ENCODE data around the gene TAS2R13.

The TAS2R13 gene

GRCh38 chr12:10909462-10909861 lies at the start of gene TAS2R13:
TAS2R13 (minus strand) TSS chr12:10909562; CDS start chr12:10909298, 264 bp downstream.
- DNase-seq (ENCODE audit: low read depth in 2 of 2) = no peak

- peak; percentile 62 to 65 for DNase-seq (ENCODE audit: low read depth in 2 of 2)
Observed at GRCh38 chr12:10957741-10958140, 48.4 kb upstream of the TAS2R13 start.

GRCh38 chr12:10956085-10956484 lies 46.7 kb upstream of the TAS2R13 start:
- DNase-seq (ENCODE audit: low read depth in 2 of 2) = no peak

GRCh38 chr12:10952645-10953044 lies 43.3 kb upstream of the TAS2R13 start:
- DNase-seq (ENCODE audit: low read depth in 2 of 2) = no peak

GRCh38 chr12:10943167-10943566 lies 33.8 kb upstream of the TAS2R13 start:
- DNase-seq (ENCODE audit: low read depth in 2 of 2) = no peak

- no peak for DNase-seq (ENCODE audit: low read depth in 2 of 2)
Observed at GRCh38 chr12:10941916-10942607, 32.7 kb upstream of the TAS2R13 start.

GRCh38 chr12:10941369-10941768 lies 32.0 kb upstream of the TAS2R13 start:
- DNase-seq (ENCODE audit: low read depth in 2 of 2) = no peak

GRCh38 chr12:10940389-10940788 lies 31.0 kb upstream of the TAS2R13 start:
- peak; percentile 22 to 26 for DNase-seq (ENCODE audit: low read depth in 2 of 2)

GRCh38 chr12:10939163-10939562 lies 29.8 kb upstream of the TAS2R13 start, which contains the start of gene TAS2R14:
TAS2R14 (minus strand) TSS chr12:10939263; CDS start chr12:10939207, 56 bp downstream.
- no peak for DNase-seq (ENCODE audit: low read depth in 2 of 2)

GRCh38 chr12:10936506-10936905 lies 27.1 kb upstream of the TAS2R13 start:
- no peak for DNase-seq (ENCODE audit: low read depth in 2 of 2)

GRCh38 chr12:10928746-10929286 lies 19.5 kb upstream of the TAS2R13 start, which contains the start of gene PRH2:
PRH2 (plus strand) TSS chr12:10929236; CDS start chr12:10929274, 38 bp downstream.
- DNase-seq (ENCODE audit: low read depth in 2 of 2) = no peak

- no peak for DNase-seq (ENCODE audit: low read depth in 2 of 2)
Observed at GRCh38 chr12:10926269-10926668, 16.9 kb upstream of the TAS2R13 start.

- DNase-seq (ENCODE audit: low read depth in 2 of 2) = no peak
Observed at GRCh38 chr12:10919809-10920208, 10.4 kb upstream of the TAS2R13 start.

GRCh38 chr12:10910380-10910779 lies 1.0 kb upstream of the TAS2R13 start:
- no peak for DNase-seq (ENCODE audit: low read depth in 2 of 2)

- no peak for DNase-seq (ENCODE audit: low read depth in 2 of 2)
Observed at GRCh38 chr12:10904686-10905085, 4.7 kb downstream of the TAS2R13 start.

GRCh38 chr12:10901427-10901826 lies 7.9 kb downstream of the TAS2R13 start:
- DNase-seq (ENCODE audit: low read depth in 2 of 2) = no peak

- DNase-seq (ENCODE audit: low read depth in 2 of 2) = no peak
Observed at GRCh38 chr12:10900972-10901371, 8.4 kb downstream of the TAS2R13 start.

GRCh38 chr12:10900530-10900929 lies 8.8 kb downstream of the TAS2R13 start:
- DNase-seq (ENCODE audit: low read depth in 2 of 2) = no peak

GRCh38 chr12:10896854-10897253 lies 12.5 kb downstream of the TAS2R13 start:
- DNase-seq (ENCODE audit: low read depth in 2 of 2) = no peak

- no peak for DNase-seq (ENCODE audit: low read depth in 2 of 2)
Observed at GRCh38 chr12:10891937-10892336, 17.4 kb downstream of the TAS2R13 start.

GRCh38 chr12:10889226-10889625 lies 20.1 kb downstream of the TAS2R13 start:
- no peak for DNase-seq (ENCODE audit: low read depth in 2 of 2)

- DNase-seq (ENCODE audit: low read depth in 2 of 2) = no peak
Observed at GRCh38 chr12:10884086-10884725, 25.2 kb downstream of the TAS2R13 start, which contains the start of gene PRH1. PRH1 (minus strand) TSS chr12:10884255; CDS start chr12:10884217, 38 bp downstream.

GRCh38 chr12:10873378-10873777 lies 36.0 kb downstream of the TAS2R13 start:
- DNase-seq (ENCODE audit: low read depth in 2 of 2) = peak in 1 of 2 experiments; percentile 1

Data from fibroblast of skin of left biceps (primary cell).